Endometrial microvascular endothelial cells (primary cell): ENCODE data around the gene CLDN5. TPM values are rescaled to one million over a fixed set of nuclear protein-coding genes. Genes with fewer than 3 reads are reported as not detected.

Experiments
- total RNA-seq: library from RNA; depleted of rRNA; stranded (reverse); fragments of >200 nt; gene quantifications from one replicate; pipeline ENCODE4 v1.2.3, GENCODE V29; 2015; ENCODE audit errors: inconsistent ontology term

The CLDN5 gene
- total RNA-seq, 1 donor from 2014 or later, result 621 TPM

Other genes with a start within 250 kb of the CLDN5 start
- gene CLTCL1, start 232.7 kb downstream of the CLDN5 start, total RNA-seq, result 1.8 TPM
- 18.4 TPM for gene HIRA, start 92.7 kb downstream of the CLDN5 start, total RNA-seq
- gene MRPL40, start 91.9 kb downstream of the CLDN5 start, total RNA-seq, result 38.3 TPM
- 46.5 TPM for gene C22orf39, start 76.7 kb downstream of the CLDN5 start, total RNA-seq
- gene UFD1, start 45.2 kb downstream of the CLDN5 start, total RNA-seq, result 93.5 TPM
- gene CDC45, start 44.5 kb downstream of the CLDN5 start, total RNA-seq, result 43.1 TPM
- gene SEPTIN5, start 190.1 kb upstream of the CLDN5 start, total RNA-seq, result 0.46 TPM
- not detected for gene GP1BB, start 199.1 kb upstream of the CLDN5 start, total RNA-seq
- gene TBX1, start 236.4 kb upstream of the CLDN5 start, total RNA-seq, result not detected